Ovary (tissue), 3 donors: Measurements from ENCODE around the gene PTPRS.

Source experiments
- EP300 ChIP-seq: sonication (generic); formaldehyde crosslinking; IDR thresholded peaks from one replicate; pipeline ENCODE4 v1.6.1; 2017; ENCODE audit warnings: antibody characterized with exemption
- POLR2A ChIP-seq: fragments of 450-650 bp; IDR thresholded peaks from one replicate; pipeline ENCODE4 v1.6.1; 2017; ENCODE audit warnings: antibody characterized with exemption, mild to moderate bottlenecking, moderate library complexity
- TF ChIP-seq, protein P1 (sequence below), 3 donors: fragments of 450-650 bp in 2 of 3; fragments of 200-600 bp in 1 of 3; IDR thresholded peaks; one replicate each; pipeline versions ENCODE4 v1.5.1 to v1.8.0; 2016 to 2022; ENCODE audit warnings: antibody characterized with exemption in 3 of 3, mild to moderate bottlenecking in 1 of 3
- donor health status: DM: no; HTN: no; CAD: no.

- TF ChIP-seq, protein P1, sequence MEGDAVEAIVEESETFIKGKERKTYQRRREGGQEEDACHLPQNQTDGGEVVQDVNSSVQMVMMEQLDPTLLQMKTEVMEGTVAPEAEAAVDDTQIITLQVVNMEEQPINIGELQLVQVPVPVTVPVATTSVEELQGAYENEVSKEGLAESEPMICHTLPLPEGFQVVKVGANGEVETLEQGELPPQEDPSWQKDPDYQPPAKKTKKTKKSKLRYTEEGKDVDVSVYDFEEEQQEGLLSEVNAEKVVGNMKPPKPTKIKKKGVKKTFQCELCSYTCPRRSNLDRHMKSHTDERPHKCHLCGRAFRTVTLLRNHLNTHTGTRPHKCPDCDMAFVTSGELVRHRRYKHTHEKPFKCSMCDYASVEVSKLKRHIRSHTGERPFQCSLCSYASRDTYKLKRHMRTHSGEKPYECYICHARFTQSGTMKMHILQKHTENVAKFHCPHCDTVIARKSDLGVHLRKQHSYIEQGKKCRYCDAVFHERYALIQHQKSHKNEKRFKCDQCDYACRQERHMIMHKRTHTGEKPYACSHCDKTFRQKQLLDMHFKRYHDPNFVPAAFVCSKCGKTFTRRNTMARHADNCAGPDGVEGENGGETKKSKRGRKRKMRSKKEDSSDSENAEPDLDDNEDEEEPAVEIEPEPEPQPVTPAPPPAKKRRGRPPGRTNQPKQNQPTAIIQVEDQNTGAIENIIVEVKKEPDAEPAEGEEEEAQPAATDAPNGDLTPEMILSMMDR (IDR thresholded peaks at IDR 0.05), result no peak
- TF ChIP-seq POLR2A, result no peak
- no peak for TF ChIP-seq EP300
Measured at GRCh38 chr19:5317321-5317720, 23.3 kb downstream of the PTPRS start.
